MCF 10A (cell line): ENCODE measurements around the gene ABLIM2. TPM values are rescaled to one million over a fixed set of nuclear protein-coding genes. Genes with fewer than 3 reads are reported as not detected.

Experiments
- BruUV-seq: library from RNA; stranded (reverse); fragments of 400-500 nt; replicated peaks from 2 replicates; lab custom pipeline; 2021; lab: Mats Ljungman, UMichigan
- CTCF ChIA-PET: fragments of 300-600 bp; sonication (Branson Sonifier 250); formaldehyde crosslinking; extraction: SDS; loops from one replicate; lab custom pipeline; 2021; ENCODE audit warnings: antibody characterized with exemption, inconsistent platforms; lab: Yijun Ruan, JAX
- POLR2A ChIA-PET: fragments of 300-600, 350-650 bp; sonication (Branson Sonifier 250); formaldehyde crosslinking; extraction: SDS; loops from one replicate; lab custom pipeline; 2020; ENCODE audit warnings: antibody characterized with exemption, inconsistent platforms; lab: Yijun Ruan, JAX
- DNase-seq: peaks from one replicate; pipeline ENCODE4 v3.0.0-alpha.2; 2018; ENCODE audit not compliant: unreplicated experiment
- H3K27ac Mint-ChIP-seq: one replicate; pipeline ENCODE4 v1.8.0; 2022; ENCODE audit warnings: mild to moderate bottlenecking, low read depth, mixed read lengths; ENCODE audit not compliant: unreplicated experiment
- H3K27me3 Mint-ChIP-seq: one replicate; pipeline ENCODE4 v1.8.0; 2022; ENCODE audit warnings: mixed read lengths; ENCODE audit not compliant: insufficient read depth, unreplicated experiment
- H3K36me3 Mint-ChIP-seq: one replicate; pipeline ENCODE4 v1.8.0; 2022; ENCODE audit warnings: mild to moderate bottlenecking, moderate library complexity, mixed read lengths; ENCODE audit not compliant: insufficient read depth, unreplicated experiment
- H3K4me1 Mint-ChIP-seq: one replicate; pipeline ENCODE4 v1.8.0; 2022; ENCODE audit warnings: mixed read lengths; ENCODE audit not compliant: insufficient read depth, unreplicated experiment
- H3K4me3 Mint-ChIP-seq: one replicate; pipeline ENCODE4 v1.8.0; 2022; ENCODE audit warnings: mild to moderate bottlenecking, moderate library complexity, mixed read lengths; ENCODE audit not compliant: unreplicated experiment
- H3K9me3 Mint-ChIP-seq: one replicate; pipeline ENCODE4 v1.8.0; 2022; ENCODE audit warnings: mixed read lengths; ENCODE audit not compliant: unreplicated experiment
- intact Hi-C: fragments of 100-400 bp; cut with micrococcal nuclease; formaldehyde crosslinking; loops from 2 replicates; pipeline ENCODE4 v1.14.1; 2022
- total RNA-seq: library from RNA; stranded (reverse); gene quantifications from 2 replicates; pipeline ENCODE4 v1.2.3, GENCODE V29; 2022
- TF ChIP-seq, protein P1 (sequence below): fragments of 200-600 bp; IDR thresholded peaks from one replicate; pipeline ENCODE4 v1.8.0; 2022; ENCODE audit warnings: antibody characterized with exemption, mild to moderate bottlenecking; ENCODE audit not compliant: unreplicated experiment

The ABLIM2 gene
- total RNA-seq, 1 experiment from 2014 or later, result 5.3 TPM

DNA sequence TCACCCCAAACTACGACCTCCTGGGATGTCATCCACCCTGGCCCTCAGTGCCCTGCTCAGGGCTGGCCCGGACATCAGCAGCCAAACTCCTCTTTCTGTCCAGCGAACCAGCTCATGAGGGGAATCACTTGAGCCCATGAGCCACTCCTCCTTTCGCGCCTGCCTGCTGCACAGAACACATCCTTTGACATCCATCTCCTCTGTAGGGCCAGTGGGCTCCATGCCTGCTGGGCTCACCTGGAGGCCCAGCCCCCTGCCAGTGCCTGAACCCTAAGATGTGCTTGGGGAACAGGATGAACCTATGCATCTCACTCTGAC lies 43.5 kb downstream of the ABLIM2 start:
- ChIA-PET POLR2A (no interaction called here), CTCF (interaction anchor here (0.5 kb wide), 1 partner anchor 395 kb away, joined by 4 read pairs; no protein-coding TSS in a partner anchor)
- no peak overlapping the region for H3K27ac Mint-ChIP-seq
- no peaks in the 10 kb centered on the region for H3K9me3 Mint-ChIP-seq
- BruUV-seq, result no TSS peak
- peaks cover 12% of the 10 kb centered on the region for H3K36me3 Mint-ChIP-seq
- TF ChIP-seq, protein P1, sequence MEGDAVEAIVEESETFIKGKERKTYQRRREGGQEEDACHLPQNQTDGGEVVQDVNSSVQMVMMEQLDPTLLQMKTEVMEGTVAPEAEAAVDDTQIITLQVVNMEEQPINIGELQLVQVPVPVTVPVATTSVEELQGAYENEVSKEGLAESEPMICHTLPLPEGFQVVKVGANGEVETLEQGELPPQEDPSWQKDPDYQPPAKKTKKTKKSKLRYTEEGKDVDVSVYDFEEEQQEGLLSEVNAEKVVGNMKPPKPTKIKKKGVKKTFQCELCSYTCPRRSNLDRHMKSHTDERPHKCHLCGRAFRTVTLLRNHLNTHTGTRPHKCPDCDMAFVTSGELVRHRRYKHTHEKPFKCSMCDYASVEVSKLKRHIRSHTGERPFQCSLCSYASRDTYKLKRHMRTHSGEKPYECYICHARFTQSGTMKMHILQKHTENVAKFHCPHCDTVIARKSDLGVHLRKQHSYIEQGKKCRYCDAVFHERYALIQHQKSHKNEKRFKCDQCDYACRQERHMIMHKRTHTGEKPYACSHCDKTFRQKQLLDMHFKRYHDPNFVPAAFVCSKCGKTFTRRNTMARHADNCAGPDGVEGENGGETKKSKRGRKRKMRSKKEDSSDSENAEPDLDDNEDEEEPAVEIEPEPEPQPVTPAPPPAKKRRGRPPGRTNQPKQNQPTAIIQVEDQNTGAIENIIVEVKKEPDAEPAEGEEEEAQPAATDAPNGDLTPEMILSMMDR, result no peak
- DNase-seq, result no peak
- H3K27me3 Mint-ChIP-seq, result peaks cover 11% of the 10 kb centered on the region
- intact Hi-C loops, result no loop called here
- peaks cover 9% of the 10 kb centered on the region for H3K4me1 Mint-ChIP-seq
- H3K4me3 Mint-ChIP-seq, result no peak overlapping the region

DNA sequence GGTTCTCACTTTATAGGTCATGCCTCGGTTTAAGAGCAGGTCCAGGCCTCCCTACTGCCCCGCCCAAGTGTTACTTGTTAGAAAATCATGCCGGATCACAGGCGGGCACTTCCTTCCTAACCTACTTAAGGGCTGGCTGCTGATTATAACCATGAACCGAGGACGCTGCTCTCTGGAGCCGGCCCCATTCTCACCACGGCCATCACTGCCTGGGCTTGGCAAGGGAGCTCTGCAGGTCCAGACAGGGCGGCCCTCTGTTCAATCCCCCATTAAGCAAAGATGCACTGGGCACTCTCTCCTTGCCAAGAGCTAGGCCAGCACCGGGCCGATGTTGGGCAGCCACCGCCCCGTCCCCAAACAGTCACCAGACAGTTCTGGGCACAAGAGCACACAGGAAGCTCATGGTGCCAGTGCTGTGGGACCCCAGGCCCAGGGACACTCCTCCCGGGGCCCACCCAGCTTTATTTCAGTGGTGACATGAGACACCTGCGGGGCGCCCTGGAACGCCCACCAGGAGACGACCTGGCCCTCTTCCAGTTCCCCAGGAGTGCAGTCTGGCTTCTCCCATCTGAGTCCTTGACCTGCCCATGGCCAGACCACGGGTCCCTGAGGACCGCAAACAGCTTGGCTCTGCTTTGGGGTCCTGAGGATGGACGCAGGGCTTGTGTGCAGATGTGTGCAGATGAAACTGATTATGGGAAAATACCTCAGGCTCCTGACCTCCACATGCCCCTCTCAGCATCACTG lies 44.0 kb downstream of the ABLIM2 start:
- H3K4me1 Mint-ChIP-seq, result peaks cover 9% of the 10 kb centered on the region
- CTCF ChIA-PET, result interaction anchor here (0.6 kb wide), 1 partner anchor 313 kb away, joined by 3 read pairs; no protein-coding TSS in a partner anchor
- no peak overlapping the region for H3K4me3 Mint-ChIP-seq
- H3K27ac Mint-ChIP-seq, result no peak overlapping the region
- no TSS peak for BruUV-seq
- POLR2A ChIA-PET, result no interaction called here
- DNase-seq, result no peak
- peaks cover 12% of the 10 kb centered on the region for H3K36me3 Mint-ChIP-seq
- intact Hi-C loops, result no loop called here
- no peaks in the 10 kb centered on the region for H3K9me3 Mint-ChIP-seq
- TF ChIP-seq, protein P1, result no peak
- H3K27me3 Mint-ChIP-seq, result peaks cover 11% of the 10 kb centered on the region

DNA sequence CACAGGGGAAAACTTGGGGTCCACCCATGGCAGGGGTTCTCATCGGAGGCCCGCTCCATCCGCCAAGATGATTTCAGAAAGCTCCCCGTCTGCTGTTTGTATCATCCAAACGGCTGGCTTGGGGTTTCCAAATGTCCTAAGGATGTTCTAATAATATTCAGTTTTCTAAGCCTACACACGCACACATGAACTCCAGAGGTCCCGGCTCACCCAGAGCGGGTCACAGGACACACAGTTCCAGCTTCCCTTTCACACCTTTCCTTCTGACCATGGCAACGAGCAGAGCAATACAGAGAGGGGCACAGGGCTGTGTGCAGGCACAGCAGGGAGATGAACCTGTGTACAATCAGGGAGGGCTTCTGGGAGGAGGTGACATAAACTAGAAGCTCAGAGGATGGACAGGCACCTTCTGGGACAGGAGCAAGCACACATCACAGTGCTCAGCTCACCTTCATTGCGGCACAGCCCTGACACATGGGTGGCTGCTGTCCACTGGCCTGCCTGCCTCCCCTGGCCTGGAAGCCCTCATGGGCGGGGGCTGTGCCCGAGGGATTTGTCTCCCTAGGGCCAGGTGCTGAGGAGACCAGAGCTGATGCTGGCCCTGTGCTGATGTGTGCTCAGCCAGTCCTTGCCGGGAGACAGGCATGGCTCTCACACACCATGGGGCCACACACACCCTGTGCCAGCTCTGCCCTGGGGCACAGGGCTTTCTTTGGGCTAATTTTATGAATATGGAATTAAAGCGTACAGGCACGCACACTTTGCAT lies 44.8 kb downstream of the ABLIM2 start:
- intact Hi-C loops, result no loop called here
- H3K27me3 Mint-ChIP-seq, result peaks cover 11% of the 10 kb centered on the region
- peaks cover 11% of the 10 kb centered on the region for H3K36me3 Mint-ChIP-seq
- ChIA-PET POLR2A (interaction anchor here (1.3 kb wide), 1 partner anchor 12 kb away, joined by 5 read pairs; no protein-coding TSS in a partner anchor), CTCF (interaction anchor here (0.6 kb wide), 1 partner anchor 312 kb away, joined by 3 read pairs; no protein-coding TSS in a partner anchor)
- DNase-seq, result no peak
- TF ChIP-seq, protein P1, result no peak
- no peaks in the 10 kb centered on the region for H3K9me3 Mint-ChIP-seq
- H3K4me3 Mint-ChIP-seq, result no peak overlapping the region
- no peak overlapping the region for H3K27ac Mint-ChIP-seq
- no TSS peak for BruUV-seq
- peaks cover 9% of the 10 kb centered on the region for H3K4me1 Mint-ChIP-seq

DNA sequence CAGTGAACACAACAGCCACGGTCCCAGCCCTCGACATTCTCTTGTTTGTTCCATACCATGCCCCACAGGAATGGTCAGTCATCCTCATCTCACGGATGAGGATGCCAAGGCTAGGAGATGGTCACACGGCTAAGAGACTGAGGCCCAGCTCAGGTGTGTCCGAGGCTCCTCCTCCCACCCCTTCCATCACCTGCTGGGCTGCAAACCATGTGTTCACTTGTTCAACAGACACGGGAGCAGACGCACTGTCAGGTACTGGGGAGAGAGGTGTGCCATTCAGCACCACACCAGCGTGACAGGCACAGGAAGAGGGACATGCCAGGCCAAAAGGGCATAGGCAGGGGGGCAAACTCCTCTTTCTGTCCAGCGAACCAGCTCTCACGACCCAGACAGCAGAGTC lies 45.9 kb downstream of the ABLIM2 start:
- Mint-ChIP-seq H3K27ac (no peak overlapping the region), H3K36me3 (peaks cover 6% of the 10 kb centered on the region), H3K27me3 (peaks cover 11% of the 10 kb centered on the region), H3K4me3 (no peak overlapping the region), H3K4me1 (peaks cover 9% of the 10 kb centered on the region), H3K9me3 (no peaks in the 10 kb centered on the region)
- no TSS peak for BruUV-seq
- TF ChIP-seq, protein P1, result no peak
- ChIA-PET POLR2A (interaction anchor here (1.3 kb wide), 1 partner anchor 11 kb away, joined by 5 read pairs; no protein-coding TSS in a partner anchor), CTCF (no interaction called here)
- no peak for DNase-seq
- intact Hi-C loops, result no loop called here
